NB4 (cell line): ENCODE results near the gene GNB1L.

Experiments
- MYC ChIP-seq: IDR thresholded peaks from 2 replicates; pipeline ENCODE4 v1.6.1; 2011; ENCODE audit warnings: low read depth, low read length
- POLR2A ChIP-seq: IDR thresholded peaks from 2 replicates; pipeline ENCODE4 v1.6.1; 2011; ENCODE audit warnings: mild to moderate bottlenecking; ENCODE audit not compliant: insufficient read length; ENCODE audit errors: extremely low read depth
- TF ChIP-seq, protein P1 (sequence below): IDR thresholded peaks from one replicate; pipeline ENCODE4 v1.5.1; 2012; ENCODE audit warnings: low read depth, low read length

GRCh38 chr22:19831016-19831415 is 23.7 kb downstream of the GNB1L start:
- TF ChIP-seq POLR2A, result no peak
- TF ChIP-seq, protein P1, sequence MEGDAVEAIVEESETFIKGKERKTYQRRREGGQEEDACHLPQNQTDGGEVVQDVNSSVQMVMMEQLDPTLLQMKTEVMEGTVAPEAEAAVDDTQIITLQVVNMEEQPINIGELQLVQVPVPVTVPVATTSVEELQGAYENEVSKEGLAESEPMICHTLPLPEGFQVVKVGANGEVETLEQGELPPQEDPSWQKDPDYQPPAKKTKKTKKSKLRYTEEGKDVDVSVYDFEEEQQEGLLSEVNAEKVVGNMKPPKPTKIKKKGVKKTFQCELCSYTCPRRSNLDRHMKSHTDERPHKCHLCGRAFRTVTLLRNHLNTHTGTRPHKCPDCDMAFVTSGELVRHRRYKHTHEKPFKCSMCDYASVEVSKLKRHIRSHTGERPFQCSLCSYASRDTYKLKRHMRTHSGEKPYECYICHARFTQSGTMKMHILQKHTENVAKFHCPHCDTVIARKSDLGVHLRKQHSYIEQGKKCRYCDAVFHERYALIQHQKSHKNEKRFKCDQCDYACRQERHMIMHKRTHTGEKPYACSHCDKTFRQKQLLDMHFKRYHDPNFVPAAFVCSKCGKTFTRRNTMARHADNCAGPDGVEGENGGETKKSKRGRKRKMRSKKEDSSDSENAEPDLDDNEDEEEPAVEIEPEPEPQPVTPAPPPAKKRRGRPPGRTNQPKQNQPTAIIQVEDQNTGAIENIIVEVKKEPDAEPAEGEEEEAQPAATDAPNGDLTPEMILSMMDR, result no peak
- no peak for TF ChIP-seq MYC
